ENCODE results near the gene SEMA4G.
A peak's percentile ranks its signal among the peaks of the same experiment; 100 is the strongest.

- TF ChIP-seq REST (IDR thresholded peaks at IDR 0.05; ENCODE audit: borderline replicate concordance) (peak; percentile 25), CTCF (IDR thresholded peaks at IDR 0.05; ENCODE audit: poor library complexity, severe bottlenecking) (peak; percentile 96), EZH2 (IDR thresholded peaks at IDR 0.05; ENCODE audit: borderline replicate concordance, insufficient read depth, low read length, poor library complexity, severe bottlenecking) (no peak), TAF1 (IDR thresholded peaks at IDR 0.05; ENCODE audit: low read depth) (peak; percentile 54), SMC3 (conservative IDR thresholded peaks at IDR 0.05; ENCODE audit: poor library complexity) (peak; percentile 78), EP300 (conservative IDR thresholded peaks at IDR 0.05; ENCODE audit: poor library complexity, severe bottlenecking) (peak; percentile 33), POLR2AphosphoS5 (IDR thresholded peaks at IDR 0.05) (peak; percentile 79), RAD21 (conservative IDR thresholded peaks at IDR 0.05) (peak; percentile 65), MXI1 (conservative IDR thresholded peaks at IDR 0.05; ENCODE audit: poor library complexity, severe bottlenecking) (peak; percentile 65)
These were observed 29.9 kb downstream of the SEMA4G start for GRCh38 chr10:100998991-100999741.
